ENCODE measurements around the gene LSAMP. TPM values are rescaled to one million over a fixed set of nuclear protein-coding genes. Genes with fewer than 3 reads are reported as not detected.

The LSAMP gene
- total RNA-seq, 1 experiment from 2014 or later = 5.7 TPM

GRCh38 chr3:115859002-115859807 lies 586.1 kb downstream of the LSAMP start (continued):
- TF ChIP-seq E2F5 (CRISPR knock-in tag; IDR thresholded peaks at IDR 0.05) (no peak), ATF3 (CRISPR knock-in tag; conservative IDR thresholded peaks at IDR 0.05) (no peak)

GRCh38 chr3:115857518-115858136 lies 587.7 kb downstream of the LSAMP start:
- H3K27ac Mint-ChIP-seq = no peak overlapping the region; the same call in 1 of the 2 replicates
- no peaks in the 10 kb centered on the region for H3K36me3 Mint-ChIP-seq
- POLR2A ChIA-PET = no interaction called here
- H3K4me1 Mint-ChIP-seq = peaks cover 56% of the 10 kb centered on the region
- H3K4me3 Mint-ChIP-seq = no peak overlapping the region
- ATAC-seq = no peak
- H3K9me3 Mint-ChIP-seq = no peaks in the 10 kb centered on the region
- CTCF ChIA-PET = no interaction called here
- no peaks in the 10 kb centered on the region; the same call in 1 of the 2 replicates for H3K27me3 Mint-ChIP-seq (ENCODE audit: low read depth)
- no peak for DNase-seq (ENCODE audit: low spot score)
- no peak for TF ChIP-seq GABPB1 (CRISPR knock-in tag; IDR thresholded peaks at IDR 0.05)
- TF ChIP-seq ZNF281 (CRISPR knock-in tag; IDR thresholded peaks at IDR 0.05) = no peak
- TF ChIP-seq ATF3 (CRISPR knock-in tag; conservative IDR thresholded peaks at IDR 0.05) = no peak
- TF ChIP-seq PRDM15 (CRISPR knock-in tag; IDR thresholded peaks at IDR 0.05) = no peak
- no peak for TF ChIP-seq JAZF1 (CRISPR knock-in tag; IDR thresholded peaks at IDR 0.05)
- no peak for TF ChIP-seq ATF6 (CRISPR knock-in tag; IDR thresholded peaks at IDR 0.05)
- TF ChIP-seq FOXJ3 (CRISPR knock-in tag; IDR thresholded peaks at IDR 0.05; ENCODE audit: borderline replicate concordance) = no peak
- TF ChIP-seq ZNF425 (CRISPR knock-in tag; conservative IDR thresholded peaks at IDR 0.05) = no peak
- no peak for TF ChIP-seq AFF4 (CRISPR knock-in tag; IDR thresholded peaks at IDR 0.05; ENCODE audit: borderline replicate concordance)
- TF ChIP-seq ZNF121 (CRISPR knock-in tag; IDR thresholded peaks at IDR 0.05) = no peak
- no peak for TF ChIP-seq GTF2I (CRISPR knock-in tag; conservative IDR thresholded peaks at IDR 0.05)
